22Rv1 (cell line): ENCODE results near the gene NBAS.

ENCODE experiments used
- H3K27ac ChIP-seq: fragments of 450-650 bp; 2 replicates; pipeline ENCODE4 v1.5.1; 2017
- CTCF ChIP-seq: fragments of 450-650 bp; IDR thresholded peaks from 2 replicates; pipeline ENCODE4 v1.5.1; 2017; ENCODE audit warnings: mild to moderate bottlenecking
- ZFX ChIP-seq: fragments of 450-650 bp; IDR thresholded peaks from 2 replicates; pipeline ENCODE4 v1.6.1; 2017; ENCODE audit warnings: antibody characterized with exemption, borderline replicate concordance

NBAS gene

GRCh38 chr2:15303874-15304273 lies 257.3 kb downstream of the NBAS start:
- H3K27ac ChIP-seq = no peak overlapping the region
- TF ChIP-seq CTCF = no peak
- TF ChIP-seq ZFX = no peak

- no peak for TF ChIP-seq ZFX
- TF ChIP-seq CTCF = no peak
- H3K27ac ChIP-seq = no peak overlapping the region
Measured at GRCh38 chr2:15302154-15302553, 259.0 kb downstream of the NBAS start.

- no peak overlapping the region for H3K27ac ChIP-seq
- no peak for TF ChIP-seq CTCF
- TF ChIP-seq ZFX = no peak
Measured at GRCh38 chr2:15300624-15301573, 260.2 kb downstream of the NBAS start.

GRCh38 chr2:15299904-15300520 lies 261.1 kb downstream of the NBAS start:
- TF ChIP-seq CTCF (no peak), ZFX (no peak)
- H3K27ac ChIP-seq = no peak overlapping the region

- H3K27ac ChIP-seq = no peak overlapping the region
- no peak for TF ChIP-seq CTCF
- no peak for TF ChIP-seq ZFX
Measured at GRCh38 chr2:15298770-15299169, 262.4 kb downstream of the NBAS start.

- no peak overlapping the region for H3K27ac ChIP-seq
Measured at GRCh38 chr2:15293262-15293937, 267.7 kb downstream of the NBAS start.

More at GRCh38 chr2:15293262-15293937, 267.7 kb downstream of the NBAS start:
- no peak for TF ChIP-seq CTCF
- no peak for TF ChIP-seq ZFX
